GM21528 (cell line): ENCODE measurements around the gene MKNK1.

Experiments
- ATAC-seq: cut with Tn5 transposase; IDR thresholded peaks from one replicate; pipeline ENCODE4 v1.9.1; 2021; ENCODE audit warnings: mild to moderate bottlenecking, moderate library complexity; ENCODE audit not compliant: unreplicated experiment, low FRiP score

The MKNK1 gene

DNA sequence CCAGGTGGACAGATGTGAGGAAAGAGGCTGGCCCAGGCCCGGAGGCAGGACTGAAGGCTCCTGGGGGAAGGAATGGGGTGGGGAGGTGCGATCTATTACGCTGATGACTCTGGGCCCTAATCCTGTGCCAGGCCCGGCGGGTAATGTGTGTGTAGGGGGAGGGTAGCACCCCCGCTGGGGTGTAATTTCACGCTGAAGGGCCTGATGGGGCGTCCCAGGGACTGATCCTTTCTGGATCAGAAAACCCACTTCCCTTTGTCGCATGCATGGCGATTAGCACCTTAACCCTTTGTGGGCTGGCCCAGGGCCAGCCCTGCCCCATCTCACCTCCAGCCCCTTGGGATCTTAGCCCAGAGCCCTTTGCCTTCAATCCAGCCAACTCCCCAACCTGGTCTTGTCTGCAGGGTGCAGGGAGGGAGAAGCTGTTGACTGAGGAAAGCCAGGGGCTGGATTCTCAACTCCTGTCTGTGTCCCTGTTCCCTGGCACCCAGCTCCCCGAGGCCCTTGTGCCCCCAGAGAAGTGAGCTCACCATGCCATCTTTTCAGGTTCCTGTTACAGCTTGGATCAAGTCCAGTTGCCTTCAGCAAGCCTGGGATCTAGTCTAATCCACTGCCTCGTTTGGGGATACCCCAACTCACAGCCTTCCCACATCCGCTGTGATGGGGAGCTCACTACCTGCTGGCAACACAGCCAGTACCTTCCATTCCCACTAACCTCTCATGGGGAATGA lies 78.7 kb downstream of the MKNK1 start:
- ATAC-seq, result no peak

DNA sequence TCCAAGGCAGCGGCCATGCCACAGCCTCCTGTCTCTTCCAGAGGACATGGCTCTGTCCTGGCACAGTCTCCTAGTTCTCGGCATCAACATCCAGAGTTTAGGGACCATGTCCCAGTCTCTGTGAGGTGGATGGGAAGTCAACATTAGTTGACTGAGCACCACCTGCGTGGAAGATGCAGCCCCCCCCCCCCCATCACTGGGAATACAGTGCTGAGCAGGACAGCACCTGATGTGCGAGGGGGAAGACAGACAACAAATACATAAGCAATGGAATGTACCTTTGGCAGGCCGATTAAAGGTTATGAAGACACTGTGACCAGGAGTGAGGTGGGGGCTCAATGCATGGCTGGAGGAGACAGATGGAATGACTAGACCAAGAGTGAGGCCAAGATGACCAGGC lies 79.2 kb downstream of the MKNK1 start:
- no peak for ATAC-seq

DNA sequence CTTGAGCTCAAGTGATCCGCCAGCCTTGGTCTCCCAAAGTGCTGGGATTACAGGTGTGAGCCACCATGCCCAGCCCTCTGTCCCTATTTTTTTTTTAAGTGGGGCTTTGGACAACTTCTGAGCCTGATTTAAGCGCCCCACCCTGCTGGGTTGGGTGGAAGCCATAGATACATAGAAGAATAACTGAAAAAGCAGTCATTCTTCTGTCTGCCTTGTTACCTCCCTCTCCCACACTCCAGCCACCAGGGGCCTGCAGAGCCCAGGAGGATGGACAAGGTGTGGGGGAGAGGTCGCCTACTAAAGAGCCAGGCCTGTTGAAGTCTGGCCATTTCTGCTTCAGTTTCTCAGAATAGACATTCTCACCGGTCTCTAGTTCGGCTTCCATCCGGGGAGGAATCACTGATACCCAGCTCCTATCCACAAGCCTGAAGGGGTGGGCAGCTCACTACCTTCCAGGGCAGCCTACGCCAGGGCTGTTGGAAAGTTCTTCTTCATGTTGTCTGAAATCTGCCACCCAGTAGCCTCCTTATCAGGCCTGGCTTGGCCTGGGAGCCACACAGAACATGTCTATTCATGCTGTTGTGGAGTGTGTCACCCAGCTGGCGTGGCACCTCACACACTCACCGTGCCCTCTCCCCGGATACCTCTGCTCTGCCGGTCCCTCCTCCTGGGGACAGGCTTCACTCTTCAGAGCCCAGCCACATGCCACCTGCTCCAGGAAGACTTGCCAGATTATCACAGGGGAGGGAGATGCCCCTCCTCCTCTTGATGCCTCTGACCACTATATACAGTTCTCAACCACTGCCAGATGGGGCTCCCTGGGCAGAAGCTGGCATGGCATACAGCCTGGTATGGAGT lies 80.3 kb downstream of the MKNK1 start:
- ATAC-seq, result no peak

DNA sequence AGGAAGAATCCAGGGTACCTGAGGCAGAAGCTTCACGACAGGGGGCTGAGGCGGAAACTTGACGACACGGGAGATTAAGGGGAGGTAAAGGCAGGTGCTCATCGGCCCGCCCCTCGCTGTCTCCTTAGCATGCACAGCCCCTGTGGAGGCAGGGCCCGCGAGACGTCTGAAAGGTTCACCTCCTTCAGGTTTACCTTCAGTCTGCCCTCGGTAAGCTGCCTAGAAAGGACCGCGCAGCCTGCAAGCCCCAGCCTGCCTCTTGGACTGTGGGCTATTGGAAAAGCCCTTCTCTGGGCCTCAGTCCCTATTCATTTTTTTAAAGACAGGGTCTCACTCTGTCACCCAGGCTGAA lies 81.1 kb downstream of the MKNK1 start:
- no peak for ATAC-seq

DNA sequence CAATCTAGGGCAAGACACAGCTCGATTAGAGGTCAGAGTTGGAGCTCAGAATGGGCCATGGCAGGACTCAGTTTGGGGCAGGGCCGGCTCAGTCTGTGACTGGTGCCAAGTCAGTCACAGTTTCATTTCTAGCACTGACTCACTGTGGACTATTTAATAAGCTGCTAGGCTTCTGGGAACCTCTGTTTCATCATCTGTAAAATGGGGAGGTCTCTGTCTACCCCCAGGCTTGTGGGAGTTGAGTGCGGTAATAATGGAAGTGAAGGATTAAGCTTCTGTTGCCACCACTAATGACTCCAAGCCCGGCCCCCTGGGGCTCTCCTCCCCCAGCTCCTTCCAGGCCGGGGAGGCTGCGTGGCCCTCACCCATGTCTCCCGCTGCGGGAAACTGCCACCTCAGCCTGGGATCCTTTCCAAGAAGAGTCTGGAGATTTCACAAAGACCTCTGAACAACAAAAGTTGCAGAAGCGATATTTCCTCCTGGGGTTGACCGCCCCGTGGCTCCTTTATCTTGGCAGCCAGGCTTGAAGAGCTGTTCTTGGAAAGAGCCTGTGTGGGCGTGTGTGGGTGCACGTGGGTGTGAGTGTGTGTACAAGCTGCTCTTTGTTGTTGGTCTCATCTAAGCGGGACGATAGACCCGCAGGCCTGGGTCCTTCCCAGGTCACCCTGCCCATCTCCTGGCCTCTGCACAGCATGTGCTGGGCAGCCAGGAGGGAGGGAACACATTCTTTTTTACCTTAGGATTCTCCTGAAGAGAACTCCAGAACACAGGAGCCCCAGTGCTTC lies 81.7 kb downstream of the MKNK1 start:
- ATAC-seq, result no peak

DNA sequence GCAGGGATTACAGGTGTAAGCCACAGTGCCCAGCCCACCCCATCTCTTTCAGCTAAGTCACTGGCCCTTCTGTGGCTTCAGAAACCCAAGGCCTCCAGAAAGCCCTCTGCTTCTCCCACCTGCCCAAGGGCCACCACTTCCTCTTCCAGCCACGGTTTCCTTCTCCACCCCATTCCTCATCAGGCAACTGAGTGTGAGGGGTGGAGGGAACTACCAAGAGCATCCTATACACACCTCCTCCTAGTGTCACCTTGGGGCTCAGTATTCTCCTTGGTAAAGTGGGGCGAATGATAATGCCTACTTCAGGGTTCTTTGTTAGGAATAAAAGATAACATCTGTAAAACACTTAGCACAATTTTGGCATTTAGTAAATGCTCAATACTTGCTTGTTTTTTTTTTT lies 82.7 kb downstream of the MKNK1 start:
- no peak for ATAC-seq

DNA sequence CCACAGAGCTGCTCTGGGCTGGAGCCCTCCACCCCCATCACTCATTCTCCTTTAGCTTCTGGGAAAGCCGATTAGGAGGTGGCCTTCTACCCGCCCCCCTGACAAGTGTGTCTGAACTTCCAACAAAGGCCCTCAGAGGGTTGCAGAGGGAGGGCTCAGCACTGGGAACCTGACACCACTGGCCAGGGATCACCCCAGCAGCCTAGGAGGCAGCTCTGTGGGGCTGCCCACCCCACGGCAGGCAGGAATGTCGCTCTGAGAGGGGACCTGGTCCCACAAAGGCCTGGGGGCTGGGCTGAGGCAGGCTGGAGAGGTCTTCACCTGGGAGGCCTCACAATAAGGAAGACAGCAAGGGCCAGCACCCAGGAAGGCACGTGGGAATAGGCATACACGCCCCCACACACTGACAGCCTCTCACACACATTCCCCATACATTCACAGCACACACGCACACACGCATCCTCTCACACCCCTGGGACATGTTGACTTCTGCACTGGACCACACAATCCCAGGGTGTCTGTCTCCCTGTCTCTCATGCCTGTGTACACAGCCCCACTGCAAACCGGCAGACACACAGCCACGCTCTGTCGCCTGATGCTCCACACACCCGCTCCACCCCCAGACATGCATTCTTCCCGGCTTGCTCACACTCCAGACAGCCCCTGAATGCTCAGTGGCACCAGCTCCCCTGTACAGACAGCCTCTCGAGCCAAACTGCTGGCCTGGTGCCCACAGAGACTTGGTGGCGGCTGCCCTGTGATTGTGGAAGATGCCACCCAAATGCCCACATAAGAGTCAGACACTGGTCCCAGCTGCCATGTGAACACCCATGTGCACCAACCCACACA lies 83.8 kb downstream of the MKNK1 start:
- no peak for ATAC-seq

DNA sequence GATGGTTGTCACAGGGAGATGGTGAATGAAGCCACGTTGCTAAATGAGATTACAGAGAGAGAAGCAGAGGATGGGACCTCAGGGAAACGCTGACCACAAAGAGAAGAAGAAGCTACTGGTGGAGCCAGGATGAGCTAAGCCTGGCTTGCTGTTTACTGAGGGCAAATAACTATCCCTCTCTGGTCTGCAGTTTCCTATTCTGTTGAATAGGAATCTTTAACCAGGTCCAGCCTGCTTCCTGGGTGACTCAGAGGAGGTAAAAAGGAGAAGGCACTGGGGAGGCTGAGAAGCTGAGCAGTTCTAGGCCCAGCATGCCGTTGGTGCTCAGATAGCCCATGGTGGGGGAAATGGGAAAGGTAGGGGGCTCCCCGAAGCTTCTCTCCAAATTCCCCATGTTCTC lies 84.9 kb downstream of the MKNK1 start:
- no peak for ATAC-seq

DNA sequence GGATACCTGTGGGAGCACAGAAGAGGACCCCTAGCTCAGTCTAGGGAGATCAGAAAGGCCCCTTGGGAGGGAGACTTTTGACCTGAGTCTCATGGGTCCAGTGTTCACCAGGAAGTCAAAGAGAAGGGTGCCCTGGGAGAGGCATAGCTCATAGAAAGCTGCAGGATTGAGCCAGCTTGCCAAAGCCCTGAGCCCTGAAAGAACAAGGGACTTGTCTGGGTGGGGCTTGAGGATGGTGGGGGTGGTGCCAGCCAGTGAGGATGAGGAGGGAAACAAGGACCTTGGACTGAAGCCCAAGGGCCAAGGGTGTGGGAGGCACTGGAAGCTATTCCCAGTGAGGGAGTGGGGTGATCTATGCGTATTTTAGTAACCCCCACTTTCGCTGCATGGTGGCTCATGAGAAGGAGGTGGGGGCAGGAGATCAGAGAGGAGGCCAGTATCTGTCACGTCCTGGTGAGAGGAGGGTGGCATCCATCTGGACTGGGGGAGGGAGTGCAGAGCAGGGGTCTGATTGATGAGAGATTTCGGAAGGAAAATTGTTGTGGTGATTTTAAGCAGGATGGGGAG lies 86.1 kb downstream of the MKNK1 start:
- ATAC-seq, result no peak

DNA sequence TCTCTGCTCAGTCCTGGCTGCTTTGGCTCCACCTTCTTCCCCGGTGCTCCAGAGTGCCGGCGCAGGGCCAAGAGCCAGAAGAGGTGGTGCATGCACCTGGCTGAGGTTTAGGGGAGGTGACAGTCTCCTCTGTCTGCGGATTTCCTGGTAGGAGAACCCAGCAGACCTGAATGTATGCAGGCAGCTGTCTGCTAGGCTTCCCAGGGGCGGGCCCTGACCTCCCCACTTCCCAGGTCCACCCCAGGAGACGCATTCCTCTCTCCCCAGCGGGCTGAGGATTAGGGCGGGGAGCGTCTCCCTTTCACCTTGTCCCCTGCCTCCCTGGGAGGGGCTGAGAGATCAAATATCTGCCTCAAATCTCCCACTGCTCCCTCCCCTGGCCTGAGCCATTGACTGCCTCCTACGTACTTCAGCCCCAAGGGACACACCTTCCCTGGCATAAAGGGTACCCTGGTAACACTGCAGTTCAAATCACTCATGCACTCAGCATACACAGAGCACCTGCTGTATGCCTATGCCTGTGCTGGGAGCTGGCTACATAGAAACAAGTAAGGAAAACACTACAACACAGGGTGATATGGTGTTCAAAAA lies 87.0 kb downstream of the MKNK1 start:
- no peak for ATAC-seq

DNA sequence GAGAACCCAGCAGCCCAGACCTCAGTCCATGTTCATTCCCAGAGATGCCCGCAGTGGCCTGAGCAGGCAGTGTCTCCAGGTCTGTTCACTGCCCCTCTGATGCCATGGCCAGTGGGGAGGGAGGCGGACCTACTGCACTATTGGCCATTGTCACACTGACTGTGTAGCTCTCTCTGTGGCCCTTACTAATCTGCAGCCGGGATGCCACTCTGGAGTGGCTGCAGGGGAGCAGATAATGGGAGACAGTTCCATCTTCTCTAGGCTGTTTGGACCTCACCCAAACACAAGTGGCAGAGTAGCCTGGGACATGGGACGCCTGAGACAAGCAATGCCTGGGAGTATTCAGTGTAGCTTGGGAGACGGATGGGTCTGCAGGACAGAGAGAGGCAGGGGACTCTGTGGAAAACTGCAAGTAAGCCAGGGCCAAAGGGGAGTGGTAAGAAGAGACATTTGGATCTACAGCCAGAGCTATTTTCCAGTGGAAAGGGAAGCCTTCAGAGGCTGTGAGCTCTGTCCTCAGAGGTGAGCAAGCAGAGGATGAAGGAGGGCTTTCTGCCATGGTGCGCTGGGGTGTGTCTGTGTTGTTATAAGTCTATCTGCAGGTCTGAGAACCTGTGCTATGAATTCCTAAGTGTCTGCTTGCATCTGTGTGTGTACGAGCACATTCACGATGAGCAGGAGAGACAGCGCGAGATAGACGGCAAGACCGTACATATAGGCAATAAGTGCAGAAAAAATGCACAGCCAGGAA lies 87.7 kb downstream of the MKNK1 start:
- no peak for ATAC-seq

DNA sequence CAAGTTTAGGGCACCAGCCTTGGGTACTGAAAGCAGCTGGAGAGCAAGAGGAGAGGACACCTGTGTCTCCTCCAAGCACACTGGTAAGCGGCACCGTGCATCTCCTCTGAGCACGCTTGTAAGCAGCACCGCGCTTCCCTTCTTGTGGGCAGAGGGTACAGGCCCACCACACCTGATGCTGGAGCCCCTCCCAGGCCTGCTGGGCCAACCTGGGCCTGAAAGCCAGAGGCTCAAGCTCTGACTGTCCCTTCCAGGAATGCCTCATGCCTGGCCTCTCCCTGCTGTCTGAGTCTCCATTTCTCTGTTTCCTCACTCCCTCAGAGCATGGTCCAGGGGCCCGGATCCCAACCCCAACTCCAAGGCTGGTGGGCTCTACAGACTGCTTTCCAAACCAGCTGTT lies 88.5 kb downstream of the MKNK1 start:
- ATAC-seq, result no peak

DNA sequence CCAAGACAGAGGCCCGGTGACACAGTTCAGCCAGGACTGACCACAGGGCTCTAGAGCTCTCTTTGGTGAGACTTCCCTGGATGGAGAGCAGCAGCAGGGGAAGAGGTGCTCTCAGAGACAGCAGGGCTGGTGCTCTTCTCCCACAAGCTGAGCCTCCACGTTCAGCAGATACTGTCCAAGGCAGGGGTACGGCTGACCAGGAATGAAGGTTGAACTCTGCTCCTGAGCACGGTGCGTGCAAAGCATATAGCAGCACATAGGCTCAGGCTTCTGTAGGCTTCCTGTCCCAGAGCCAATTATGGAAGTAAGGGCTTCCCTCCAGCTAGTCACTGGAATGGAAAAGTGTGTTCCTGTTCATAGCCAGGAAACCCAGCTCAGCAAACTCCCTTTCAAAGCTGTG lies 90.5 kb downstream of the MKNK1 start:
- no peak for ATAC-seq

DNA sequence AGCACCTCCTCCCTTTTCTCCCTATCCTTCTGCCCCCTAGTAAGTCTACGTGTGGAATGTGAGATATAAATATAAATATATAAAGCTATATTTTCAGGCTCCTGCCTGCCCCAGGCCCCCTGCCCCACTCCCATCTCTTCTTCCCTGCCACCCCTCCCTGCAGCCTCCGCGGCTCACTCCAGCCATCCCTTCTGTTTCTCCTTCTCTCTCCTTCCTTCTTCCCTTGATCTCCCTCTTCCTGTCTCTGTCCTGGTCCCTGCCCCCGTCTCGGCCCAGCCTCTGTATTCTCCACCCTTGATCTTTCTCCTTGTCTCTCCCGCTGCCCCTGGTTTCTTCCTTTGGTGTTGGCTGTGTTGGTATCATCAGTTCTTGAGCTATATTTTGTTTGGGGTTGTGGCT lies 91.3 kb downstream of the MKNK1 start:
- no peak for ATAC-seq

DNA sequence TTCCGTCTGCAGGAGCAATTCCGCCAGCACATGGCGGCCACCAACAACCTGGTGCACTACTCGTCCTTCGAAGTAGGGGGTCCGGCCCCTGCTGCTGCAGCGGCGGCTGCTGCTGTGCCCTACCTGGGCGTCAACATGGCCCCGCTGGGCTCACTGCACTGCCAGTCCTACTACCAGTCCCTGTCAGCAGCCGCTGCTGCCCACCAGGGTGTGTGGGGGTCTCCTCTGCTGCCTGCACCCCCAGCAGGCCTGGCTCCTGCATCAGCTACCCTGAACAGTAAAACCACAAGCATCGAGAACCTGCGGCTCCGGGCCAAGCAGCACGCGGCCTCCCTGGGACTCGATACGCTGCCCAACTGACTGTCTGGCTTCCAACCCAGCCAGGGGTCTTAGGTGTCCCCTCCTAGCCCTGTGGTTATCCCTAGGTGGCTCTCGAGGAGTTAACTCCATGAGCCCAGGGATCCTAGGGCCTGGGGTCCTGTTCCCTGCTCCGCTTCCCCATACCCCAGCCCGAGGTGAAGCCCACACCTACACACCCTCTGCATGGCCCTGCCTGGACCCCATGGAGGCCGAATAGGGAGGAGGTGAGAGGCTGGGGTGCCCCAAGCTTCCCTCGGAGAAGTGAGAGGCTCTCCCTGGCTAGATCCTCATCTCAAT lies 91.8 kb downstream of the MKNK1 start:
- no peak for ATAC-seq

DNA sequence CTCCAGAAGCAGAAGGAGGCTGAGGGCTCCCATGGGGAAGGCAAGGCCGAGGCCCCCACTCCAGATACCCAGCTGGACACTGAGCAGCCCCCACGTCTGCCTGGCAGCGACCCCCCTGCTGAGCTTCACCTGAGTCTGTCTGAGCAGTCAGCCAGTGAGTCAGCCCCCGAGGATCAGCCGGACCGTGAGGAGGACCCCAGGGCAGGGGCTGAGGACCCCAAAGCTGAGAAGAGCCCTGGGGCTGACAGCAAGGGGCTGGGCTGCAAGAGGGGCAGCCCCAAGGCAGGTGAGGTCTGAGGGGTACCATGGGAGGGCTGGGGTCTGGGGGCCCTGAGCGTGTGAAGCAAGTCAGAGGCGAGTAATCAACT lies 93.1 kb downstream of the MKNK1 start:
- ATAC-seq, result no peak

DNA sequence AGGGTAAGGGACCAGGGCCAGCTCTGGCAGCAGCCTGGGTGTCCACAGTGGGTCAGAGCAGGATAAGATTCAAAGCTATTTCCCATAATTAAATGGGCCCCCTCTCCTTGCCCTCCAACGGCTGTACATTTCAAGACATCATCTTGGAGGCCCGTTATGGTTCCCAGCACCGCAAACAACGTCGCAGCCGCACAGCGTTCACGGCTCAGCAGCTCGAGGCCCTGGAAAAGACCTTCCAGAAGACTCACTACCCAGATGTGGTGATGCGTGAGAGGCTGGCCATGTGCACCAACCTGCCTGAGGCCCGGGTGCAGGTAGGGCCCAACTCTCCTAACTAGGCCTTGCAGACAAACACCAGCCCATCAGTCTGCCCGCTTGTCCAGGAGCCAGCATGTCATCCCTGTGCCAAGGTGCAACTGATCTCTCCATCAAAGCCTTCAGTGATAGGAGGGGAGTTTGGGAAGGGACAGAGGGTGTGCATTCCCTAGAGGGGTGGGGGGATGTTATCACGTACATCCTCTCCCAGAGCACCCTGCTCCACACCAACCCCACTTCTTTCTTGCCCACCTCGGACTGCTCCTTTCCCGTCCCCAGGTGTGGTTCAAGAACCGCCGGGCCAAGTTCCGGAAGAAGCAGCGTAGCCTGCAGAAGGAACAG lies 93.6 kb downstream of the MKNK1 start:
- ATAC-seq, result no peak

DNA sequence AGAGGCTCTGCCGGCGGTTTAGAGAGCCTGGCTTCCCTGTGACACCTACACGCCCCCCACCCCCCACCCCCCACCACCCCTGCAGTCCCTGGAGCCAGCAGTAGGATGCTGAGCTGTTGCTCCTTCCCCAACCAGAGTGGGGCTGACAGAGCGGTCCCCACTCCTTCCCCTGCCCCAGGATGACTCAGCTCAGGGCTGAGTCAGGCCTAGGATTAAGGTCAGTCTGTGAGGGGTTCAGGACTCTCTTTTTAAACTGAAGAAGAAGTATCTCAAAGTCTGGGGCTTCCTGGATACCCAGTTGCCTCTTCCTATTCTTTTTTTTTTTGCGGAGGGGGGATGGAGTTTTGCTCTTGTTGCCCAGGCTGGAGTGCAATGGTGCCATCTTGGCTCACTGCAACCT lies 95.3 kb downstream of the MKNK1 start:
- no peak for ATAC-seq
